MM.1S (cell line): ENCODE data around the gene UNKL.

Experiments
- DNase-seq: peaks from one replicate; pipeline ENCODE4 v3.0.0-alpha.2; 2015
- H2AFZ ChIP-seq: fragments of 300-600 bp; sonication (generic); 2 replicates; pipeline ENCODE4 v1.6.0; 2016; ENCODE audit warnings: antibody characterized with exemption, low read length
- H3F3A ChIP-seq: fragments of 300-600 bp; sonication (generic); 2 replicates; pipeline ENCODE4 v1.6.1; 2016; ENCODE audit warnings: mild to moderate bottlenecking, antibody characterized with exemption, low read length, moderate library complexity, mixed read lengths; ENCODE audit not compliant: insufficient read depth
- H3K27ac ChIP-seq: fragments of 300-600 bp; sonication (generic); 2 replicates; pipeline ENCODE4 v1.5.1; 2016; ENCODE audit warnings: mild to moderate bottlenecking, low read length
- H3K27me3 ChIP-seq: fragments of 300-600 bp; sonication (generic); replicated peaks from 2 replicates; pipeline ENCODE4 v1.6.0; 2016; ENCODE audit warnings: low read length; ENCODE audit not compliant: insufficient read depth
- H3K36me3 ChIP-seq: fragments of 300-600 bp; sonication (generic); replicated peaks from 2 replicates; pipeline ENCODE4 v1.6.1; 2016; ENCODE audit warnings: mild to moderate bottlenecking, low read length, mixed read lengths; ENCODE audit not compliant: insufficient read depth
- H3K4me1 ChIP-seq: fragments of 300-600 bp; sonication (generic); 2 replicates; pipeline ENCODE4 v1.6.1; 2016; ENCODE audit warnings: low read length, mixed read lengths
- H3K4me2 ChIP-seq: fragments of 300-600 bp; sonication (generic); 2 replicates; pipeline ENCODE4 v1.6.0; 2016; ENCODE audit warnings: low read depth, low read length
- H3K4me3 ChIP-seq: fragments of 300-600 bp; sonication (generic); 2 replicates; pipeline ENCODE4 v1.5.1; 2016; ENCODE audit warnings: low read length, mixed read lengths
- H3K79me2 ChIP-seq: fragments of 300-600 bp; sonication (generic); 2 replicates; pipeline ENCODE4 v1.6.1; 2016; ENCODE audit warnings: mixed run types, low read length, mixed read lengths
- H3K9ac ChIP-seq: fragments of 300-600 bp; sonication (generic); 2 replicates; pipeline ENCODE4 v1.6.1; 2016; ENCODE audit warnings: low read length, mixed read lengths
- H3K9me2 ChIP-seq: fragments of 300-600 bp; sonication (generic); replicated peaks from 2 replicates; pipeline ENCODE4 v1.6.1; 2016; ENCODE audit warnings: mild to moderate bottlenecking, low read length, mixed read lengths; ENCODE audit not compliant: insufficient read depth
- H3K9me3 ChIP-seq: fragments of 300-600 bp; sonication (generic); replicated peaks from 2 replicates; pipeline ENCODE4 v1.6.1; 2016; ENCODE audit warnings: mild to moderate bottlenecking, low read length, mixed read lengths; ENCODE audit not compliant: insufficient read depth
- H4K20me1 ChIP-seq: fragments of 300-600 bp; sonication (generic); 2 replicates; pipeline ENCODE4 v1.6.1; 2016; ENCODE audit warnings: mild to moderate bottlenecking, low read length, moderate library complexity, mixed read lengths; ENCODE audit not compliant: insufficient read depth
- EZH2 ChIP-seq: fragments of 300-600 bp; sonication (generic); optimal IDR thresholded peaks from 2 replicates; pipeline ENCODE3; 2017; ENCODE audit warnings: low read depth, mild to moderate bottlenecking, antibody characterized with exemption, low read length, mixed read lengths
- EZH2phosphoT487 ChIP-seq: fragments of 300-600 bp; sonication (generic); IDR thresholded peaks from 2 replicates; pipeline ENCODE4 v1.6.1; 2018; ENCODE audit warnings: antibody characterized with exemption, low read length
- TF ChIP-seq, protein P1 (sequence below): fragments of 300-600 bp; sonication (generic); IDR thresholded peaks from 2 replicates; pipeline ENCODE4 v1.5.1; 2016; ENCODE audit warnings: antibody characterized with exemption, low read length, mixed read lengths

The UNKL gene

DNA sequence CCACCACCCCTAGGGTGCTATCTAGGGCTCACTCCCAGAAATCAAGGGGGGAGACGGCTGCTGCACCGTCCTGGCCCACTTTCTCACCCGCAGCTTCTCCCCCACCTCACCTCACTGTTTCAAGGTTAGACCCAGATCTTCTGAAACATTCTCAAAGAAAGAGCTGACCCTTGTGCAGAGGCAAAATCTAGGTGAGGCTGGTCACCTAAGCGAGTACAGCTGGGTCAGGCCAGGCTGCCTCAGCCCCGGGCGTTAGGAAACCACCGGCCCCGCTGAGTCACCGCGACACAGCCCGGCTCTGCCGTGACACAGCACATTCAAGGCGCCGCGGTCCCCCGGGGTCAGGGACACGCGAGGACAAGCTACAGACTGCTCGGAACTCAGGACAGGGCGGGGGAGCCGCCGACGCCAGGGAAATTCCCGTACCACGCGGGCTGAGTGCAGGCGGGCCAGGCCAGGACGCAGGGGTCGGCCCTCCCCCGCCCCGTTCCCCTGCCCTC is 35.6 kb downstream of the UNKL start:
- H3K79me2 ChIP-seq = peaks cover 54% of the 10 kb centered on the region
- peak overlapping the region; percentile 96 for H3K9ac ChIP-seq

DNA sequence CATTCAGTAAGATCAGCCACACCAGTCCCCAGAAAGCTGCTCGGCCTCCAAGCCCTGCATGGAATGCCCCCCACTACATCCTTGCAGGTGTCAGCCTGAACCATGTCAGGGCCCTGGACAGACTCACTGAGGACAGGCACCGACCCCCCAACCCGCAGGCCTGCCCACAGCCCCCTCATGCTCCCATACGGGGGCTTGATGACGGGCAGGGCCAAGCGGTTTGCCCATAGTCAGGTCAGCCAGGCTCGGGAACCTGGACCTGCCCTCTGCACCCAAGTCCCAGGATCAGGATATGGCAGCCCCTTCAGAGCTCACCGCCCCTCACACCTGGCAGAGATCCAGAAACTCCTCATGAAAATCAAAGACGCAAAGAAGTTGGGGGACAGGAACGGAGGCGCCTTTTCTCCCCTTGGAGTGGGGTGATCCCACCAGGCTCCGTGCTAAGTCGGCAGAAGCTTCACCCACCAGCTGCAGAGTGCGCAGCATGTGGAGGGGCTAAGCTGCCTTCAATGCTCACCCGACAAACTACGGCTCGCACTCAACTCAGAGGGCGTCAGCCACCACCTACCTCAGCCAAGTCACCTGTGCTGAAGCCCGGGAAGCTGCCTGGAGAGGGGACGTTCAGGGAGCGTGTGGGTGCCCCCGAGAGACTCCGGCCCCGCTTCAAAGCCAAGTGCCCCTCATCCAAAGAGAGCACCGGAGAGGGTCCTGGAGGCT is 36.3 kb downstream of the UNKL start:
- Histone ChIP-seq H4K20me1 (no peaks in the 10 kb centered on the region), H3K9ac (peak overlapping the region; percentile 96), H3K9me3 (no peaks in the 10 kb centered on the region), H3K9me2 (no peaks in the 10 kb centered on the region), H3K27ac (peak overlapping the region; percentile 65; the same call in 1 of the 2 replicates), H2AFZ (no peak overlapping the region), H3K4me3 (peak overlapping the region; percentile 82), H3K4me1 (no peaks in the 10 kb centered on the region), H3K79me2 (peaks cover 54% of the 10 kb centered on the region), H3K36me3 (no peaks in the 10 kb centered on the region), H3K27me3 (no peaks in the 10 kb centered on the region), H3F3A (peaks cover 4% of the 10 kb centered on the region; the same call in 1 of the 2 replicates), H3K4me2 (peak overlapping the region; percentile 92)
- no peak for DNase-seq
- TF ChIP-seq, protein P1, sequence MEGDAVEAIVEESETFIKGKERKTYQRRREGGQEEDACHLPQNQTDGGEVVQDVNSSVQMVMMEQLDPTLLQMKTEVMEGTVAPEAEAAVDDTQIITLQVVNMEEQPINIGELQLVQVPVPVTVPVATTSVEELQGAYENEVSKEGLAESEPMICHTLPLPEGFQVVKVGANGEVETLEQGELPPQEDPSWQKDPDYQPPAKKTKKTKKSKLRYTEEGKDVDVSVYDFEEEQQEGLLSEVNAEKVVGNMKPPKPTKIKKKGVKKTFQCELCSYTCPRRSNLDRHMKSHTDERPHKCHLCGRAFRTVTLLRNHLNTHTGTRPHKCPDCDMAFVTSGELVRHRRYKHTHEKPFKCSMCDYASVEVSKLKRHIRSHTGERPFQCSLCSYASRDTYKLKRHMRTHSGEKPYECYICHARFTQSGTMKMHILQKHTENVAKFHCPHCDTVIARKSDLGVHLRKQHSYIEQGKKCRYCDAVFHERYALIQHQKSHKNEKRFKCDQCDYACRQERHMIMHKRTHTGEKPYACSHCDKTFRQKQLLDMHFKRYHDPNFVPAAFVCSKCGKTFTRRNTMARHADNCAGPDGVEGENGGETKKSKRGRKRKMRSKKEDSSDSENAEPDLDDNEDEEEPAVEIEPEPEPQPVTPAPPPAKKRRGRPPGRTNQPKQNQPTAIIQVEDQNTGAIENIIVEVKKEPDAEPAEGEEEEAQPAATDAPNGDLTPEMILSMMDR = no peak
- TF ChIP-seq EZH2 = no peak
- TF ChIP-seq EZH2phosphoT487 = no peak

More for the DNA sequence above, 35.6 kb downstream of the UNKL start:
- H3K9me2 ChIP-seq = no peaks in the 10 kb centered on the region
- H4K20me1 ChIP-seq = no peaks in the 10 kb centered on the region
- TF ChIP-seq EZH2 (no peak), EZH2phosphoT487 (no peak)
- TF ChIP-seq, protein P1 = no peak
- H3K4me2 ChIP-seq = peak overlapping the region; percentile 92
- H3K27ac ChIP-seq = peak overlapping the region; percentile 65
- no peaks in the 10 kb centered on the region for H3K27me3 ChIP-seq
- no peaks in the 10 kb centered on the region for H3K4me1 ChIP-seq
- DNase-seq = peak; percentile 68
- peak overlapping the region; percentile 82 for H3K4me3 ChIP-seq
- peak overlapping the region; percentile 33; the same call in 1 of the 2 replicates for H2AFZ ChIP-seq
- H3F3A ChIP-seq = peaks cover 4% of the 10 kb centered on the region; the same call in 1 of the 2 replicates
- no peaks in the 10 kb centered on the region for H3K9me3 ChIP-seq
- H3K36me3 ChIP-seq = no peaks in the 10 kb centered on the region

DNA sequence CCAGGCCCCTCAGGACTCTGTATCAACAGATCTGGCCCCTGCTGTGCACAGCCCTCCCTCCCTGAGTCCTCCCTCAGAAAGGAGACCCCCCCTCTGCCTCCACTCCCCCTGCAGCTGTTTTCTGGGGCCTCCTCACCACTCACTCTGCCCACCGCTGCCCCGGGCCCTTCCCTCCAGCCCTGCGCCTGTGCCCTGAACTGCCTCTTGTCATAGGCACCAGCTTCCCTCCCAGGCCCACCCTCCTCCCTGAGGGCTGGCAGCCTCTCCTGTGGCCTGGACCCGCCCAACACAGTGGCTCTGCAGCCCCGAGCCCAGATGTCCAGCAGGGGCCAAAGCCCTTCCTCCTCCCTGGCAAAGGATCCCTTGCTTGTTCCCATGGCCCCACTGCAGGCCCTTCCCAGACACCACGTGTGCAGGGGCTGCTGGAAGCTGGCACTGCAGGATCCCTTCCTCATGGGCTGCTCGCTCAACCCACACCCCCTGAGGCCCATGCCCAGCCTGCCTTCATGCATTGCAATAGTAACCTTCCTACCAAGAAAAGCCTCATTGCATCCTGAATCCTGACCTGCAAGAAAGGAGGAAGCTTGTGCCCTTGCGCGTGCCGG is 37.0 kb downstream of the UNKL start:
- Histone ChIP-seq H3K27me3 (no peaks in the 10 kb centered on the region), H3K27ac (no peak overlapping the region), H3F3A (peaks cover 4% of the 10 kb centered on the region; the same call in 1 of the 2 replicates), H3K9me2 (no peaks in the 10 kb centered on the region), H3K36me3 (no peaks in the 10 kb centered on the region), H3K4me2 (peak overlapping the region; percentile 92; the same call in 1 of the 2 replicates), H3K4me3 (no peak overlapping the region), H2AFZ (no peak overlapping the region), H4K20me1 (no peaks in the 10 kb centered on the region), H3K9ac (no peak overlapping the region), H3K79me2 (peaks cover 54% of the 10 kb centered on the region), H3K4me1 (no peaks in the 10 kb centered on the region), H3K9me3 (no peaks in the 10 kb centered on the region)
- TF ChIP-seq EZH2 = no peak
- no peak for TF ChIP-seq EZH2phosphoT487
- TF ChIP-seq, protein P1 = no peak
- DNase-seq = no peak
